HG03521 (cell line): ENCODE measurements around the gene NAALADL1.

Experiments
- ATAC-seq: cut with Tn5 transposase; IDR thresholded peaks from one replicate; pipeline ENCODE4 v1.9.1; 2021; ENCODE audit warnings: mild to moderate bottlenecking, moderate library complexity; ENCODE audit not compliant: unreplicated experiment

NAALADL1 gene

DNA sequence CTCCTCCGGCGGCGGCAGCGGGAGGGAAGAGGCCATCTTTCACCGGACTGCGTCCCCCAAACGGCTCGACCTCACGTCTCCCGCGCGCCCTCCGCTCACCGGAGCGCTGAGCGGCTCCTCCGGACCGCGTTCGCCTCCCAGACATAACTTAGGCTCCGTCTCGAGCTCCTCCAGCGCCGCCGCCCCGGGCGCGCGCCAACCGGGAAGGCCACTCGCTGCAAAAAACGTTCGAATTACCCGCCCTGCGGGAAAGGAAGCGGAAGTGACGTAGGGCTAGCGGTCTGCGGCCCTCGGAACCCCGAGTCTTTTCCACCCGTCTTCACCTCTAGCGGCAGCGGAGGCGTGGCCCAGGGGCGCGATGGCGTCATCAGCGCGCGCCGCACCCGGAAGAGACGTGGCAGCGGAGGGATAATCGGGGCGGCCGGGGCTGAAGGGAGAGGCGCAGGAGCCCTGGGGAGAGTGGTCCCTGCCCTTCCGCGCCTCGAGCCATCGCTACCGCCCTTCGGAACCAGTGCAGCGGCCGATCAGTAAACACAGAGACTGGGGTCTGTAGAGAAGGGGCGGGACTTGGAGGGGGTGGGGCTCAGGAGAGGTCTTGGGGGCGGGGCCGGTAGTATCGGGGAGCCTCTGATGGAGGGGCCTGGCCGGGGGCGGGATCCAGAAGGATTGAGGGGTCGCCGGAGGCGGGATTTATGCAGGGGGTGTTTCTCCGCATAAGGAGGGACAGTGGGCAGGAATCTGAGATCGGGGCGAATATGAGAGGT lies 25.7 kb upstream of the NAALADL1 start, which contains the start of the genes CDCA5 and ZFPL1:
Gene CDCA5 (minus strand): TSS at position 207 of the 764 bp plus-strand sequence. CDS start 62 bp downstream, at position 145.
Gene ZFPL1 (plus strand): TSS at position 389 of the 764 bp plus-strand sequence. CDS start 477 bp downstream, outside the sequence.
- ATAC-seq: peak; percentile 77

DNA sequence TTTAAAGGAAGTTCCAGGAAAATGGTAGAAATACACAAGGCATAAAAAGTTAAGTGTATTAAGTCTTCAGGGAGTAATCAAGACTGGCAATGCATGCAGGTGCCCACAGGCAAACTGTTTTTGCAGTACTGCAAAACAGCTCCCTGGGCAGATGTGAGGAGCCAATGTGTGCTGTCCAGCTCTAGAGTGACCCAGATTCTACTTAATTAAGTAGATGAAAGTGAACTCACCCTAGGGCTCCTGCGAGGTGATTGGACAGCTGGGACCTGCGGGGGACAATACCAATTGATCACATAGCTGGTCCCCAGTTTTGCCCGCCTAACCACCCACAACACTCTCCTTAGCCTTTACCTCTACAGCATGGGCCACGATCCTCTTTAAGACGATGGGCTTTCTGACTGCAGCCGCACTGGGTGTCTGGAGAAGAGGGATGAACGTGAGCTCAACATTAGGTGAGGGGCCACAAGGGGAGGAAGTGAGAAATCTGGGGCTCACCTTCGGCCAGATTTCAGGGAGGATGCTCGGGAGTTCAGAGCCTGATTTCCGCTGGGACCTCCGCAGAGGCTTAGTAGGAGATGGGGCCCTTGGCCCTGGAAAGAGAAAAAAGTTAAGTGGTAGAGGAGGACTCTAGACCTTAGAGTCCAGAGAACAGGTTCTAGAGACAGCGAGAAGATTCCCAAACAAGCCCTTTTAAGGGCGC lies 24.9 kb upstream of the NAALADL1 start:
- ATAC-seq: peak; percentile 14

DNA sequence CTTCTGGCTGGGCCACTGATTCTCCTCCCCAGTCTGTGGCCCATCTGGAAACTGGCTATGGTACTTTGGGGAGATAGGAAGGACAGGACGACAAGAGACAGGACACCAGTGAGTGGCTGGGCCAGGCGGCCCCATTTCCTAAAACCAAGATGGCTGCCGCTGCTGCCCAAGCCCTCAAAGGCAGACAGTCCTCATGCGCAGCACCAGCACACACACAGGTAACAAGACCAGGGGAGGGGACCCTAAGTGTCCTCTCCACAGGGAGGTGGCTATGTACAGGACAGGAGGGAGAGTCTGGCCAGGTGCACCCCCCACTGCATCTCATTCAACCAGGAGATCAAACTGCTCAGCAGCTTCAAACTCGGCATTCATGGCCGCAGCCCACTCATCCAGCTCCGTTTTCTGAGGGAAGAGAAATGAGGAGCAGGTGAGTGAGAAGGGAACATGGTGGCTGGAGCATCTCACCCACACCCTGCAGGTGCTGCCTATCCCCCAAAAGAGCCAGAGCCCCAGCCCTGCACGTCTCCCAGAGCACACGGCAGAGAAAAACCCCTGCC lies 20.5 kb upstream of the NAALADL1 start:
- ATAC-seq: no peak

DNA sequence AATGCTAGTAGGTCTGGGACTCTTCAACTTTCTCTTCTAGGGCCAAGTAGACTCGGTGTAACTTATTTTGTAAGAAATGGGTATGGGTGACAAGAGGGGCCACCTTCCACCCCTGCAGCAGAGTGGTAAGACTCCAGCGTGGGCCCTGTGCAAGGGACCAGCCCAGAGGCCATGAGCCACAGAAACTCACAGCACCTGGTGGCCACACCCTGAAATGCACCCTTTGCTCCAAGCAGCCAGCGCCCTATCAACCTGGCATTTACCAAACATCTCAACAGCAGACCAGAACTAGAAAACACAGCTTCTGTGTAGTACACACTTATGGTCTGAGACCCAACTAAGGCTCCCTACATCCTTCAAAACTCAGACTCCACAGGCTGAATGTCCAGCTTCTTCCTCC lies 19.8 kb upstream of the NAALADL1 start:
- peak; percentile 41 for ATAC-seq

DNA sequence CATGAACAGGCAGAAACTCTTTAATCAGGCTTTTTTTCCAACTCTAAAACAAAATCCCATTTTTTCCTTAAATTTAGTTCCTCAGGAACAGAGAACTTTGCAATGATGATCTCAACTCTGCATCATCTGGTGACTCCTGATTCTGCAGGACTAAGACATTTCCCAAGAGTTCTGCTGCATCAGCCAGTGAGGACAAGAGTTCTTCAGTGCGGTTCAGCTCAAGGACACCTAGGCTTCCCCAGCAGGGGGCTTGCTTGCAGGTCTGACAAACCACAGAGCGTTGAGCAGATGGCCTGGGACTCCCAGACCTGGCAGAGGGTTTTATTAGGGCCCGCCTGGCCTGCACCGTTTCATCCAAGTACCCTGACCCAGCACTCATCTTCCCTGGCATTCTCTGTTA lies 19.1 kb upstream of the NAALADL1 start:
- no peak for ATAC-seq

DNA sequence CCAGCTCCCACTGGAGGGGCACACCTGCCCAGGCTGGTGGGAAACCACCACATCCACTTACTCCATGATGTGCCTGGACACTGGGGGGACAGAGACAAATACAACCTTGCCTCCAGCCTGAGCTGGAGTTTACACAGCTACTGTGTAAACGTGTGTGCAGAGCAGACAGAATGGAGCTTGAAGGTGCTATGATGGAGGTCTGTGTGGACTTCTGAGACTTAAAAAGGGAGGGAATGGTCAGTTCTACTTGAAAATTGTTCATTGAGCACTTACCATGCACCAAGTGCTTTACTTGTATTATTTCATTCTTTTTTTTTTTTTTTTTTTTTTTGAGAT lies 14.2 kb upstream of the NAALADL1 start:
- ATAC-seq: no peak

DNA sequence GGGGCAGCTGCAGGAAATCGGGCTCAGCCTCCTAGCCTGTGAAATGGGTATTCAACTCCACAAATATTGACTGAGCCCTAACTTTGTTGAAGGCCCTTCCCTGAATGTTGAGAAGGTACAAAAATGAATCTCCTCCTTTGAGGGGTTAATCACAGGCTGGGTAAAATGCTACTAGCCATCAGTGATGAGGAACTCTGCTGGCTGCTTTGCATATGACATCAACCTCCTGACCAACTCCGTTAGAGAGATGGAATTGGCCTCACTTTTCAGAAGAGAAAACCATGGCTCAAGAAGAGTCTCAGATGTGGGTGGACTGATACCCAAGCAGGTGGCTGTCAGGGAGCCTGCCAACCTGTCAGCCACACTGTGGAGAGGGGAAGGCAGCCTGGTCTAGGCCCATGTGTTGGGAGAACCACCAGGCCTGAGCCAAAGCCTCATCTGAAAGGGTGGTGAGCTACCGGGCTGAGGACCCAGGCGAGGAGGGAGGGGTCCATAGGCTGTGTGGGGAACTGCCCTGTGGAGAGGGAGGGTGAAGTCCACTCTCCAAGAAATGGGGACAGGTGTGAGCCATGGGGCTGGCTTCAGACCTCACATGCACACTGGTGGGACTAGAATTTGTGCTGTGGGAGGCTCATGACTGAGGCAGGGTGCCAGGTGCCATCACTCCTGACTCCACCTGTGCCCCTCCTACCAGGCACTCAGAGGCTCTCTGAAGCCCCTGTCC lies 13.7 kb upstream of the NAALADL1 start:
- ATAC-seq: no peak

DNA sequence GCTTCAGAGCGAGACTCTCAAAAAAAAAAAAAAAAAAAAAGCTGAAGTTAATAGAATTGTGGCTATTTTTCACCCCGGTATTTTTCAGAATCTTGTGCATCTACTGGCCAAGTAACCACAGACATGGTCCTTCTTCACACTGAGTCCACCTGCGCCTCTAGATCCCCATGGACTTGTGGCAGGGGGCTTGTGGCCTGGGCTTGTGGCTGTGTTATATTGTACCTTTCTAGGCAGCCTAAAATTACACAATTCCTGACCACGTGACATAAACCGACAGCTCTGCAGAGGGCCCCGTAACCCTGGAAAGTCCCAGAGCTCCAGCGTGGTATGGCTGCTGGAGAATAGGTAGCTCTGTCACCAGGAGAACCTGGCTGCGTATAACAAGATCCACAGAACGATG lies 10.9 kb upstream of the NAALADL1 start:
- no peak for ATAC-seq

DNA sequence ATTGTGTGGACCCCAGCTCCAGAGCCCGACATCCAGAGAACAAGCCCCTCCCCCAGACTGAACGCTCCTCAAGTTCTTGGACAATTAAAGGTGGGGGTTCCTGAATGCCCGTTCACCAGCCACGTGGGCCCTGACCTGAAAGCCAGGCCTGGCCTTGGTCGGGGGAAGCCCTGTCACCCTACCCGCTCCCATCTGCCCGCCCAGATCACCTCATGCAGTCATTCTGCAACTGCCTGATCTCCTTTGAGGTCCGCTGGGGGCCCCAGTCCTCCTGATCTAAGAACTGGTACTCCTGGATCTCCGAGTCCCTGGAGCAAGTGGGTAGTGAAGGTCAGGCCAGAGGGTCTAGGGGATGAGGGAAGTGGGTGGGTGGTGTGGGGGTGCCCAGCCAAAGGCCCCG lies 9.1 kb upstream of the NAALADL1 start:
- ATAC-seq: no peak

DNA sequence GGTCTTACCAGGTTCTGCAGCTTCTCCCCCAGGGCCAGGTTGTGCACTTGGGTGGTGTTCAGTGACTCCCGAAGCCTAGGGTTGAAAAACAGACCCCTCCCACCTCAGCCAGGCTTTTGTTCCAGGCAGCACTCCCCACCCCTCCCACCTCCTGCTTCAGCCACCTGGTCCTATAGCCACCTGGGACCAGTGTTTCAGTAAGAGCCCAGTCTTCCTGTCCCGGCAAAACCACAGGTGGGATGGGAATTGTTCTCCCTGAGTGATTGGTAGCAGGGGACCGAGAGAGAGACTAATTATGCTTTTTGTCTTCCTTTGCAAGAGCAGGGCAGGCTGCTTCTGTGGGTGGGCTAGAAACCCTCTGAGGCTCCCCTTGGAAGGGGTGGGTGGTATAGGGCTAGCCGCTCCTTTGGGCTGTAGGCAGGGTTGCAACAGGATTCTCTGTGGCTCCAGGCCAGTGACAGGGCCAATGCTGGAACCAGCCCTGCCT lies 8.5 kb upstream of the NAALADL1 start:
- ATAC-seq: no peak

DNA sequence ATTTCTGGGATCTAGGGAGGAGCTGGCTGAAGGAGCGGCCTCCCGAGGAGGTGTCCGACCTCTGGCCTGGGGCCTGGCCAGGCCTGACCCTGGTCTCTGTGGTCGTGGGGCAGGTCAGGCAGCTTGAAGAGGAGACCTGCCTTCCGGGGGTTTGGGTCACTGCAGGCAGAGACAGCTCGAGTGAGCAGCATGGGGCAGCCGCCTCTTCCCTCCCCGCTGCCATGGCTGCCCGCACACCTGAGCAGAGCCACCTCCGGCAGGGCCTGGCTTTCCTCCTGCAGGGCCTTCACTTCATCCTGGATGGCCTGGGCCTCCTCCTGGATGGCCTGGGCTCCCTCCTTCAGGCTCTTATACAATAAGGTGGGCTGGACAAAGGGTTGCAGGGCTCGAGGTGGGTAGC lies 8.0 kb upstream of the NAALADL1 start:
- ATAC-seq: no peak

DNA sequence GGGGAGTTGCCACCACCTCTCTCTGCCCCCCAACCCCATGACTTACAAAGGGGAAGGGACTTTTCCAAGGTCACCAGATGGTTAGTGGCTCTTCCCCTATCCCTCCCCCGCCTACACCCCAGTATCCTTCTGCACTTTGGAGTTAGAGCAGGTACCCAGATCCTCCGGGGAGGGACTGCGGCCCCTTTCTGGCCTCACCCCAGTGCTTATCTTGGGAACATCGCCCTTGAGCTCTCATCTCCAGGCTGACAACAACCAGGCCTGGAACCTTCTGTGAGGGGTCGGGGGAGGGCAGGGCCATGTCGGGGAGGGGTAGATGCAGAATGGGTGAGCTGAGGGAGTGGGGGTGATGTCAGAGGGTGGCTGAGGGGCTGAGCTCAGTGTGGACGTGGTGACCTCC lies 7.5 kb upstream of the NAALADL1 start:
- ATAC-seq: no peak

DNA sequence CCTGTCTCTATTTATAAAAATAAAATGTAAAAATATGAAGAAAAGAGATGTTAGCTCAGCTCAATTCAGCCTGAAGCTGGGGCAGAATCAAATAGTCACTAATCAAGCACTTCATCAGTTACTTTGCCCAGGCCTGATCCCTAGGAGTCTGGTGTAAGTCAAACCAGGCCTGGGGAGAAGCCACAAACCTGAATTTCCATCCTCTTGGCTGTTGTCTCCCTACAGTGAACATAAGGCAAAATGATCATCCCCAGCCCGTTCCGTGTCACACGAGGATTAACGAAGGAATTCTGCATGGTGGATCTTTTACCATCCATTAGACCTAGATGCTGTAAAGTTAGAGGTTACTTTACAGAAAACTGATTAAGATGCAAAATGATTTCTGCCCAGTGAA lies 6.5 kb upstream of the NAALADL1 start:
- ATAC-seq: no peak

DNA sequence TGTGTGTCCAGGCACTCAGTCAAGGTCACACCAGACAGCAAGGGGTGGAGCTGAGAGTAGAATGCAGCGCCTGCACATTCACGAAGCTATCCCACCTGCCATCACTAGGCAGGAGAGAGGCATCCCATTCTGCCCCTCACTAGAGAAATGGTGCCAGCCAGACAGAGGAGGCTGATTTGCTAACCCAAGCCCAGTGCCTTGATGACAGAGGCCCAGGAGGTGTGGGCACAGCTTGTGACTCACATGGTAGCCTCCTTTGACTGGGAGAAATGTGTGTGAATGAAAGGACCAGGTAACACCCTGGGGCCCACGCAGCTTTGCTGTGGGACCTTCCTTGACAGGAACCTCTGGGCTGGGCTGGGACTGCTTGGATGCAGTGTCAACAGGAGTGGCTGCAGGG lies 5.2 kb upstream of the NAALADL1 start:
- ATAC-seq: no peak

DNA sequence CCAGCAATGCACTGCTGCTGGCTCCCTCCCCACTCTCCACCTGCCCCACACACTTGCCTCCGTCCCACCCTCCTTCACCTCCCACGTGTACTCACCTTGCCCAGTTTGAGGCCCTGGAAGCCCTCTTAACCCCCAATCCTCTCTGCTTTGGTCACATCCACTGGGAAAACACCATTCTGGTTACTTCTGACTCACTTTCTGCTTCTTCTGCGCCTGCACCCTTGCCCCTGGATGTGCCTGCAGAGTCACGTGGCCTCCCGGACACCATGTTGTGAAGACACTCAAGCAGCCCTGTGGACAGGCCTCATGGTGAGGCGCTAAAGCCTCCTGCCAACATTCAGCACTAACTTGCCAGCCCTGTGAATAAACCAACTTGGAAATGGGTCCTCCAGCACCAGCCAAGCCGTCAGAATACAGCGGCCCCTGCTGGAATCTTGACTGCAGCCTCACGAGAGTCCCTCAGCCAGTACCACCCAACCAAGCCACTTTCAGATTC lies 2.6 kb upstream of the NAALADL1 start:
- ATAC-seq: no peak

DNA sequence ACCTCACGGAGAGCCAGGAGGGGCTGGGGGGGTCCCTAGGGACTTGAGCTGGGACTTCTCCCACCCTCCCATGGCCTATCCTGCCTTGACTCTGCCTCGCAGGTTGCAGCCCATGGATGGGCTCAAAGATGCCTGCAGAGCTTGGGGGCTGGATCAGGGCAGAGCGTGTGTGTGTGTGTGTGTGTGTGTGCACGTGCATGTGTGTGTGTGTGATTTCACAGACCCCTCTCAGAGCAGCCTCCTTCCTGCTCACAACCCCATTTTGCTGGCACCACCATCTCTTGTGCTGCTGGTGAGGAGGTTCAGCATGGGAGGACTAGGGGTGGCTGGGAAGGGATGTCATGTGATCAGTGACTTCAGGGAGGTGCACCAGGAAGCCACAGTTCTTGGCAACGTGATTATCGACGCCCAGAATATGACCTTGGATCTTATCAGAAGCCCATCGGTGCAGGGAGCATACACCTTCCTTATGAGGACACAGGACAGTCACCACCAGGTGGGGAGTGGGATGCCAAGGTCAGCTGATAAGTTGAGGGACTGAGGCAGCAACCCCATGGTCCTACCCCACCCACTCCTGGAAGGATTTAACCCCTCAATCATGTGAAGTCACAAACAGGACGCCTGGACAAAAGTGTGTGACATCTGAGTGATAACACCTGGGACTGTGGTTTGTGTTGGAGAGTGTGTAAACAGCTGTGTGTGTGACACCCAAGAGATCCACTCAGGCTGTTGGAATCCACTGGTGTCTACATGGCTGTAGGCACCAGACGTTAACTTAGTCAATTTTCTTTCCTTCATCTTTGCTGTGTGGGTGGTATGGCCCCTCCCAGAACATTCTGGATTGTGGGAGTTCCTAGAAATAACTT lies 1.8 kb upstream of the NAALADL1 start:
- no peak for ATAC-seq

DNA sequence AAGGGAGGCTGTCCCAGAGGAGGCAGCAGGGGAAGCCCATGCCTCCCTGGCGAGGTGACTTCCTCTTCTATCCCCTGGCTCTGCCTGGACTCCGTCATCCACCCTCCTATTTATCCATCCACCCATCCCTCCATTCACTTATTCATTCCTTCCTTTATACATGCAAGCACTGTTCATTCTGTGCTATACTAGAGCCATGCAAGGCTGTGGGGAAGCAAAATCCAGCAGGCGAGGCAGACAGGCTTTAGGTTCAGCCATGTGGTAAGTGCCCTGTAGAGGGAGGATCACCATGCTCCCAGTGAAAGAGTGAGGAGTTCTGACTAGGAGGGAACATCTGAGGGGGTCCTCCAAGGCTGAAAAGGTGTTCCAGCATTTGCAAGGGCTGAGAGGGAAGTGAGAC lies 1.2 kb upstream of the NAALADL1 start:
- no peak for ATAC-seq

DNA sequence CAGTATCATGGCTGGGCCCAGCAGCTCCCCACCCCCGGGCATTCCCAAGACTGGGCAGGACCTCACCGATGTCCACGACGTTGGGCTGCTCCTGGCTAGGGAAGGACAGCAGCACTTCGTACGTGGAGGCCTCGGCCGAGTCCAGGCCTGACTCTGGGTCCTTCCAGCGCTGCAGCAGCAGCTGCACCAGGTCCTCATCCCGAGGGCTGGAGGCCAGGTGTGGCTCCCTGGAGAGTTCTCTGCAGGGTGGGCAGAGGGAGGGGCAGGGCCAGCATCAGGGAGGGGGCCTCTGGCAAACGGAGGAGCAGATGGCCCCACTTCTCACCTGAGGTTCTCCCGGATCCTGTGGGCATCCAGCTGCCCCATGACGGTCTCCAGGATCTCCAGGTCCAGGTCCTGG lies 341 bp downstream of the NAALADL1 start:
- ATAC-seq: no peak

DNA sequence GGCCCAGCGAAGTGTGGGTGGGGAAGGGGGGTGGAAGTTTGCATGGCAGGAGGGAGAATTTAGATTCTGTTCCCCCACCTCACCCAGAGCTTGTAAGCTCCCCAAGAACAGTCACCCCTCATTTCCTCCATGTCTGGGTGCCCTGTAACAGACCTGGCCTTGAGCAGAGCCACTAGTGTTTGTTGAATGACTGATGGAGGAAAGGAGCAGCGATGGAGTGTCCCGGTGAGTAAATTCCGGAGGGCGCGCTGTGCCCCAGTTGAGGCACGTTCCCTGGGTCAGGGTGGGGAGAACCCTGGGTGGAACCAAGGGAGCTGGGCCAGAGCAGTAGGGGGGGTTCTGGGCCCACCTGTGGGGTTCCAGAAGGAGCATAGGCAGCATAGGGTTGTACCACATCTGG lies 827 bp downstream of the NAALADL1 start:
- ATAC-seq: no peak

DNA sequence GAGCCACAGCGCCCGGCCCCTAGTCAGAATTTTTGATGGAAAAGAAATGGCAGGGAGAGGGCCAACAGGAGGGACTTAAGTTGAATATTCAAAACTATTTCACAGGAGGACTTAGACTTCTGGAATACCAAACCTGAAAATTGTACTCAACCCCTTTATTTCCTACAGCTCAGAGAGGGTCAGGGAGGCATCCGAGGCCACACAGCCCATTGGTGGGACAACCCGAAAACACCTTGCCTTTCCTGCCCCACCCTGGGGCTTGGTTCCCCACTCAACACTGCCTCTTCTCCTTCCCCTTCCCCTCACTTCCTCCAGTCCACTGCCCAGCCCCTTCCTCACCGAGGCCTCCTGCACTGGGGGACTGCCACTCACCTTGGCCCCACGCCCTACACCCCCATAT lies 1.4 kb downstream of the NAALADL1 start:
- no peak for ATAC-seq
